Gastroesophageal sphincter (tissue), 4 donors: ENCODE results near the gene RBM19. TPM values are rescaled to one million over a fixed set of nuclear protein-coding genes. Genes with fewer than 3 reads are reported as not detected.

Experiments
- ATAC-seq: fragments of 150-250 bp; one replicate; pipeline ENCODE4 v1.9.1; 2016; ENCODE audit warnings: mild to moderate bottlenecking, moderate library complexity
- H3K27ac ChIP-seq, 4 donors: fragments of 200-600 bp; sonication (generic) in 3 of 4; 1 replicate in 3 of 4; 2 replicates in 1 of 4; pipeline ENCODE4 v1.5.1; 2016 to 2019
- H3K27me3 ChIP-seq: fragments of 200-600 bp; sonication (generic); one replicate; pipeline ENCODE4 v1.5.1; 2019
- H3K36me3 ChIP-seq, 2 donors: fragments of 200-600 bp; sonication (generic); one replicate each; pipeline ENCODE4 v1.5.1; 2019; ENCODE audit warnings: control low read depth in 1 of 2
- H3K4me1 ChIP-seq, 3 donors: fragments of 200-600 bp; sonication (generic); 1 replicate in 2 of 3; 2 replicates in 1 of 3; pipeline ENCODE4 v1.5.1; 2016 to 2019; ENCODE audit warnings: control low read depth in 2 of 3
- H3K4me3 ChIP-seq, 2 donors: fragments of 200-600 bp; sonication (generic); one replicate each; pipeline ENCODE4 v1.5.1; 2019; ENCODE audit warnings: mild to moderate bottlenecking in 1 of 2, moderate library complexity in 1 of 2
- H3K9me3 ChIP-seq, 3 donors: fragments of 200-600 bp; sonication (generic); one replicate each; pipeline ENCODE4 v1.5.1; 2017 to 2019; ENCODE audit warnings: control low read depth in 2 of 3
- EP300 ChIP-seq: sonication (generic); formaldehyde crosslinking; IDR thresholded peaks from one replicate; pipeline ENCODE4 v1.6.1; 2017; ENCODE audit warnings: antibody characterized with exemption, mild to moderate bottlenecking
- POLR2A ChIP-seq, 2 donors: fragments of 450-650 bp; IDR thresholded peaks; one replicate each; pipeline ENCODE4 v1.6.1; 2017; ENCODE audit warnings: antibody characterized with exemption in 2 of 2, mild to moderate bottlenecking in 2 of 2, moderate library complexity in 1 of 2
- POLR2AphosphoS5 ChIP-seq: sonication (generic); formaldehyde crosslinking; IDR thresholded peaks from one replicate; pipeline ENCODE4 v1.6.1; 2017; ENCODE audit warnings: antibody characterized with exemption
- WGBS, 2 donors: methylation state at CpG; one replicate each; pipeline ENCODE4 v1.1.5; 2018; ENCODE audit warnings: low coverage in 1 of 2; 5-methylcytosine and 5-hydroxymethylcytosine counted together
- total RNA-seq, 4 donors: library from RNA; depleted of rRNA; stranded (reverse); fragments of >200 nt; gene quantifications; one replicate each; pipeline ENCODE4 v1.1.0, GENCODE V29; 2016
- TF ChIP-seq, protein P1 (sequence below), 4 experiments: fragments of 200-600 bp in 2 of 4; fragments of 450-650 bp in 2 of 4; sonication (generic) in 1 of 4; IDR thresholded peaks; one replicate each; pipeline ENCODE4 v1.5.1; 2017 to 2019; ENCODE audit warnings: antibody characterized with exemption in 4 of 4, mild to moderate bottlenecking in 2 of 4, moderate library complexity in 2 of 4

RBM19 gene
- total RNA-seq, 4 donors from 2014 or later, result 24.5 to 45.3 (median 33.9) TPM

GRCh38 chr12:113941208-113941486 lies 25.0 kb downstream of the RBM19 start:
- WGBS, 2 donors, result 100% methylated on average over 1 of the region's 1 CpG; no CpG with 5 or more reads in 1 of the 2 donors
- H3K36me3 ChIP-seq, result peaks cover 0 to 100% of the 10 kb centered on the region in 2 donors

DNA sequence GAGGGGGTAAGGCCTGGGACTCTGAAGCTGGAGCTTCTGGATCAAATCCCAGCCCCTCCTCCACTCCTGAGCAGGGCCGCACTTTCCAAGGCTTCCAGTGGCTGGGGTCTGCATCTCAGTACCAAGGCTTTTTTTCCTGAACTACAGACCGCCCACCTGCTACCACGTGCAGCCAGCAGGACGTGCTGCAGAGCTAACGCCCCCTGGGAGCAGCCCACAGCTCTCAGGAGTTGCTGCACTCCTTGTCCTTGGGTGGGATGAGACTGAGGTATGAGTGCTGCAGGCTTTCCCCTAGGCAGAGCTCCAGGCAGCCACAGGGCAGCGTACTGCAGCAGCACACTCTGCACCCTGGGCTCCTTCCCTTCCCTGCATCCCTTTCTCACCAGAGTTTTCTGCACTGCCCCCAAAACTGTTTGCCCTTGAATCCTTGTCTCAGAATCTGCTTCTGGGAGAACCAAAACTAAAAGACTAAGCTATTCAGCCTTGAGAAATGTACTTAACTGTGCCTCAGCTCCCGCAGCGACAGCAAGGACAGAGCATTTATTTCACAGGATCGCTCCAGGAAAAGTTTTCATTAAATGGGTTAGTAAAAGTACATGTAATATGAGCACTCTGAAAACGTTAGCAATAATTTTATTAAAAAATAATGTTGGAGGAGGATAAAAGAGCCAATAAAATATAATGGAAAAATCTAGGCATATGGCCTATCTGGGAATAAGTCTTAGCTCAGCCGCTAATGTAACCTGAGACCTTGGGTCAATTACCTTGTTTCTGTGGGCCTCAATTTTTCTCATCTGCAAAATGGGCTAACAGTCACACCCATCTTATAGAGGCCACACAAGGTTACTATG lies 25.5 kb downstream of the RBM19 start:
- Histone ChIP-seq H3K27ac (no peak overlapping the region), H3K4me1 (no peaks in the 10 kb centered on the region), H3K27me3 (no peaks in the 10 kb centered on the region), H3K4me3 (no peak overlapping the region), H3K36me3 (peaks cover 0 to 100% of the 10 kb centered on the region in 2 donors), H3K9me3 (no peaks in the 10 kb centered on the region)
- ATAC-seq, result no peak
- WGBS, 2 donors, result 77 to 96% methylated on average over 5 to 6 of the region's 11 CpGs
- TF ChIP-seq EP300 (no peak), POLR2A (IDR thresholded peaks at IDR 0.05) (no peak), POLR2AphosphoS5 (no peak)
- TF ChIP-seq, protein P1, sequence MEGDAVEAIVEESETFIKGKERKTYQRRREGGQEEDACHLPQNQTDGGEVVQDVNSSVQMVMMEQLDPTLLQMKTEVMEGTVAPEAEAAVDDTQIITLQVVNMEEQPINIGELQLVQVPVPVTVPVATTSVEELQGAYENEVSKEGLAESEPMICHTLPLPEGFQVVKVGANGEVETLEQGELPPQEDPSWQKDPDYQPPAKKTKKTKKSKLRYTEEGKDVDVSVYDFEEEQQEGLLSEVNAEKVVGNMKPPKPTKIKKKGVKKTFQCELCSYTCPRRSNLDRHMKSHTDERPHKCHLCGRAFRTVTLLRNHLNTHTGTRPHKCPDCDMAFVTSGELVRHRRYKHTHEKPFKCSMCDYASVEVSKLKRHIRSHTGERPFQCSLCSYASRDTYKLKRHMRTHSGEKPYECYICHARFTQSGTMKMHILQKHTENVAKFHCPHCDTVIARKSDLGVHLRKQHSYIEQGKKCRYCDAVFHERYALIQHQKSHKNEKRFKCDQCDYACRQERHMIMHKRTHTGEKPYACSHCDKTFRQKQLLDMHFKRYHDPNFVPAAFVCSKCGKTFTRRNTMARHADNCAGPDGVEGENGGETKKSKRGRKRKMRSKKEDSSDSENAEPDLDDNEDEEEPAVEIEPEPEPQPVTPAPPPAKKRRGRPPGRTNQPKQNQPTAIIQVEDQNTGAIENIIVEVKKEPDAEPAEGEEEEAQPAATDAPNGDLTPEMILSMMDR (IDR thresholded peaks at IDR 0.05), result no peak

More at GRCh38 chr12:113941208-113941486, 25.0 kb downstream of the RBM19 start:
- Histone ChIP-seq H3K27me3 (no peaks in the 10 kb centered on the region), H3K9me3 (no peaks in the 10 kb centered on the region), H3K4me1 (no peaks in the 10 kb centered on the region), H3K27ac (no peak overlapping the region), H3K4me3 (no peak overlapping the region)
- TF ChIP-seq, protein P1 (IDR thresholded peaks at IDR 0.05), result no peak
- no peak for TF ChIP-seq EP300
- TF ChIP-seq POLR2AphosphoS5, result no peak
- TF ChIP-seq POLR2A (IDR thresholded peaks at IDR 0.05), result no peak
- no peak for ATAC-seq

DNA sequence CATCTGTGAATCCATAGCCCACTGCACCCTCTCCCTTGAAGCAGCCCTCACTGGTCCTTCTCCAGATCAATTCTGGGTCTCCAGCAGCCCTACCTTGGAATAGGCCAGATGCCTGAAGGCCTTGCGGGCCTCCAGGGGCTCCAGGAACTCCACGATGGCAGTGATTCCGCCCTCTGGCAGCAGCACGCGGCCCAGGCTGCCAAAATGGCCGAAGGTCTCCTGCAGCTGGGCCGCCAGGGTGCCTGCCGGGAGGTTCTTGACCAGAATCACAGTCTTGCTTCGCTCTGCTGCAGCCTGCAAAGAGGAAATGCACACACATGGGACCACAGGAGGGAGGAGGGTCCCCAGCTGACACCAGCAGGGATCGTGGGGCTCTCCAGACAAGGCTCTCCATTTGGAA lies 26.3 kb downstream of the RBM19 start:
- H3K27me3 ChIP-seq, result no peaks in the 10 kb centered on the region
- H3K4me3 ChIP-seq, result no peak overlapping the region
- H3K36me3 ChIP-seq, result peaks cover 0 to 100% of the 10 kb centered on the region in 2 donors
- H3K4me1 ChIP-seq, result no peaks in the 10 kb centered on the region
- no peaks in the 10 kb centered on the region for H3K9me3 ChIP-seq
- WGBS, 2 donors, result no CpG with 5 or more reads among the region's 10 CpGs
- no peak for ATAC-seq
- H3K27ac ChIP-seq, result no peak overlapping the region
- TF ChIP-seq EP300 (no peak), POLR2AphosphoS5 (no peak), POLR2A (IDR thresholded peaks at IDR 0.05) (no peak)
- TF ChIP-seq, protein P1 (IDR thresholded peaks at IDR 0.05), result no peak

DNA sequence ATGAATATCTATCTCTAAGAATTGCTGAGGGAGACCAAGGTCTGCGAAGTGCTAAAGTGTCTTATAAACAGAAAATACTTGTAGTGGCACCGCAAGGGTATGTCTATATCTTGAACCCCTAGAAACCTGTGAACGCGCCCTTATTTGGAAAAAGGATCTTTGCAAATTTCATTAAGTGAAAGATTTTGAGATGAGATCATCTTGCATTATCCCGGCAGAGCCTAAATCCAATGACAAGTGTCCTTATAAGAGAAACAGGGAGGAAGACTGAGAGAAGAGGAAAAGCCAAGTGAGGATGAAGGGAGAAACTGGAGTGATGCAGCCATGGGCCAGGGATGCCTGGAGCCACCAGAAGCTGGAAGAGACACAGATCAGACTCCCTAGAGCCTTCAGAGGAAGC lies 27.7 kb downstream of the RBM19 start:
- Histone ChIP-seq H3K27ac (no peak overlapping the region), H3K4me3 (no peak overlapping the region), H3K36me3 (peaks cover 0 to 100% of the 10 kb centered on the region in 2 donors), H3K4me1 (peaks cover 0 to under 1% (median 0%) of the 10 kb centered on the region in 3 donors), H3K9me3 (no peaks in the 10 kb centered on the region), H3K27me3 (no peaks in the 10 kb centered on the region)
- WGBS, 2 donors, result 86 to 90% methylated on average over 5 of the region's 5 CpGs
- ATAC-seq, result no peak
- no peak for TF ChIP-seq POLR2A (IDR thresholded peaks at IDR 0.05)

DNA sequence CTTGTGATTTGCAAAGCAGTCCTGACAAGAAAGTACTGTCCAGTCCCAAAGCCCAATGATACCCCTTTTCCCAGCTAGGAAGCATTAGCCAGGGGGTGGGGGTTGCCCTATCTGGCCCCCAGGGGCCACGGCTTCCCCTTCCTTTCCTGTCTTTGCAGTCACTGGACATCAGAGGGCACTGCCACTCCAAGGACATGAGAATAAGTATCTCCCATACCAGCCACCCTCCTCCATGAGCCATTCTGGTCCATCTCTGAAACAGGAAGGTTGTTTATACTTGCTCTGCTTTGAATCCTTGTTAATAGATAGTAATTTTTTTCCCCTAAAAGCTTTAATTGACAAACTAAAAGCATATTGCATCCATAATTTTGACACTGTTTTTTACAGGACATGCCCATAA lies 29.7 kb downstream of the RBM19 start:
- Histone ChIP-seq H3K27ac (no peak overlapping the region), H3K4me3 (no peak overlapping the region), H3K9me3 (no peaks in the 10 kb centered on the region), H3K36me3 (peaks cover 0 to 100% of the 10 kb centered on the region in 2 donors), H3K4me1 (peaks cover 0 to 10% (median 0%) of the 10 kb centered on the region in 3 donors), H3K27me3 (no peaks in the 10 kb centered on the region)
- no peak for ATAC-seq
- WGBS, 2 donors, result 86% methylated on average over 1 of the region's 1 CpG; no CpG with 5 or more reads in 1 of the 2 donors
- TF ChIP-seq EP300, result no peak
- TF ChIP-seq, protein P1 (IDR thresholded peaks at IDR 0.05), result no peak
- no peak for TF ChIP-seq POLR2A (IDR thresholded peaks at IDR 0.05)
- no peak for TF ChIP-seq POLR2AphosphoS5
